GM12878 (cell line): ENCODE results near the gene CILP. TPM values are rescaled to one million over a fixed set of nuclear protein-coding genes. Genes with fewer than 3 reads are reported as not detected.
A peak's percentile ranks its signal among the peaks of the same experiment; 100 is the strongest.
"Not testable (repeated sequence)": the region's sequence is repeated elsewhere in the genome, so short reads cannot be mapped to it uniquely, and the experiment has no call there.

ENCODE experiments used
- ATAC-seq: fragments of 200-7000 bp; cut with Tn5 transposase; 3 replicates; pipeline ENCODE4 v1.9.1; 2020; ENCODE audit warnings: mild to moderate bottlenecking, moderate library complexity
- BruUV-seq: library from RNA; stranded (reverse); fragments of 400-500 nt; replicated peaks from 2 replicates; lab custom pipeline; 2021; lab: Mats Ljungman, UMichigan
- CTCF ChIA-PET: fragments of 300-600 bp; sonication (Branson Sonifier 250); formaldehyde crosslinking; extraction: SDS; loops from one replicate; lab custom pipeline; 2021; ENCODE audit warnings: inconsistent platforms; lab: Yijun Ruan, JAX
- POLR2A ChIA-PET: fragments of 350-600 bp; formaldehyde crosslinking; extraction: SDS; loops from one replicate; lab custom pipeline; 2021; ENCODE audit warnings: inconsistent platforms; lab: Charles Lee
- RAD21 ChIA-PET: fragments of 300-600 bp; sonication (Branson Sonifier 250); formaldehyde crosslinking; loops from one replicate; lab custom pipeline; 2023; ENCODE audit warnings: antibody characterized with exemption; ENCODE audit not compliant: unreplicated experiment; lab: Charles Lee
- SMC1A ChIA-PET: fragments of 300-600 bp; sonication (Branson Sonifier 250); formaldehyde crosslinking; loops from one replicate; lab custom pipeline; 2023; ENCODE audit not compliant: unreplicated experiment, uncharacterized antibody; lab: Charles Lee
- DNase-seq: peaks from one replicate; pipeline ENCODE4 v3.0.0-alpha.2; 2011; ENCODE audit warnings: low read depth, low spot score
- FAIRE-seq: peaks from 3 replicates; lab custom pipeline; 2011; peaks lifted over from hg19 to GRCh38; lab: Jason Lieb, UNC
- H2AFZ ChIP-seq: 2 replicates; pipeline ENCODE4 v1.6.0; 2011; ENCODE audit warnings: low read depth, low read length, control low read depth; ENCODE audit not compliant: control insufficient read depth
- H3K27ac ChIP-seq: 2 replicates; pipeline ENCODE4 v1.5.1; 2011; ENCODE audit warnings: control low read depth; ENCODE audit not compliant: control insufficient read depth, insufficient read depth
- H3K27me3 ChIP-seq, 2 experiments: replicated peaks in 1 of 2; 2 replicates each; pipeline versions ENCODE4 v1.6.0 to v1.6.1; 2011; ENCODE audit warnings: low read length in 1 of 2; ENCODE audit not compliant: control insufficient read depth in 2 of 2, insufficient read depth in 2 of 2
- H3K36me3 ChIP-seq, 2 experiments: 2 replicates each; pipeline ENCODE4 v1.5.1; 2011; ENCODE audit warnings: low read length in 1 of 2; ENCODE audit not compliant: control insufficient read depth in 2 of 2, insufficient read depth in 2 of 2
- H3K4me1 ChIP-seq: 2 replicates; pipeline ENCODE4 v1.6.1; 2011; ENCODE audit warnings: mild to moderate bottlenecking, low read length, moderate library complexity, mixed read lengths; ENCODE audit not compliant: control insufficient read depth, insufficient read depth
- H3K4me2 ChIP-seq: 2 replicates; pipeline ENCODE4 v1.6.0; 2011; ENCODE audit warnings: control low read depth; ENCODE audit not compliant: control insufficient read depth, insufficient read depth
- H3K4me3 ChIP-seq: fragments of 200-600 bp; sonication (generic); 2 replicates; pipeline ENCODE4 v1.5.1; 2016
- H3K79me2 ChIP-seq: 2 replicates; pipeline ENCODE4 v1.6.0; 2011; ENCODE audit warnings: low read length; ENCODE audit not compliant: control insufficient read depth, insufficient read depth
- H3K9ac ChIP-seq: 2 replicates; pipeline ENCODE4 v1.8.0; 2011; ENCODE audit warnings: low read length, control low read depth, mixed read lengths; ENCODE audit not compliant: control insufficient read depth, insufficient read depth
- H3K9me3 ChIP-seq: replicated peaks from 3 replicates; pipeline ENCODE4 v1.5.1; 2011; ENCODE audit warnings: mild to moderate bottlenecking, low read length; ENCODE audit not compliant: control insufficient read depth, insufficient read depth
- H4K20me1 ChIP-seq: 2 replicates; pipeline ENCODE4 v1.6.0; 2011; ENCODE audit not compliant: control insufficient read depth, insufficient read depth
- CREB1 ChIP-seq: IDR thresholded peaks from 2 replicates; pipeline ENCODE4 v1.6.1; 2012; ENCODE audit warnings: low read depth, mild to moderate bottlenecking, inconsistent platforms
- E2F4 ChIP-seq: IDR thresholded peaks from 2 replicates; pipeline ENCODE4 v1.6.1; 2012; ENCODE audit warnings: low read depth, low read length, improper control_type of control experiment
- FOXM1 ChIP-seq: IDR thresholded peaks from 2 replicates; pipeline ENCODE4 v1.6.1; 2012; ENCODE audit warnings: low read depth, mild to moderate bottlenecking, inconsistent platforms, low read length, moderate library complexity
- JUNB ChIP-seq: IDR thresholded peaks from 2 replicates; pipeline ENCODE4 v1.6.1; 2016; ENCODE audit warnings: antibody characterized with exemption, mild to moderate bottlenecking
- MEF2B ChIP-seq: fragments of 450-650 bp; IDR thresholded peaks from 2 replicates; pipeline ENCODE4 v1.6.1; 2018; ENCODE audit warnings: mild to moderate bottlenecking, moderate library complexity; ENCODE audit not compliant: partially characterized antibody, poor library complexity, severe bottlenecking
- MTA2 ChIP-seq: fragments of 450-650 bp; IDR thresholded peaks from 2 replicates; pipeline ENCODE4 v1.6.1; 2016; ENCODE audit warnings: low read depth, mild to moderate bottlenecking, moderate library complexity
- NFIC ChIP-seq: IDR thresholded peaks from 2 replicates; pipeline ENCODE4 v1.6.1; 2012; ENCODE audit warnings: low read depth, mild to moderate bottlenecking, inconsistent platforms, low read length, moderate library complexity
- NR2F1 ChIP-seq: fragments of 450-650 bp; conservative IDR thresholded peaks from 2 replicates; pipeline ENCODE4 v1.6.1; 2017; ENCODE audit warnings: mild to moderate bottlenecking
- SMARCA5 ChIP-seq: fragments of 450-650 bp; IDR thresholded peaks from 2 replicates; pipeline ENCODE4 v1.6.1; 2017; ENCODE audit warnings: mild to moderate bottlenecking
- SRF ChIP-seq, 2 experiments: IDR thresholded peaks; 2 replicates each; pipeline ENCODE4 v1.6.1; 2011; ENCODE audit warnings: low read depth in 2 of 2, low read length in 2 of 2, mild to moderate bottlenecking in 1 of 2, moderate library complexity in 1 of 2
- TCF3 ChIP-seq: IDR thresholded peaks from 2 replicates; pipeline ENCODE4 v1.6.1; 2012; ENCODE audit warnings: low read depth, mild to moderate bottlenecking, low read length, borderline replicate concordance; ENCODE audit not compliant: insufficient read depth
- ZNF274 ChIP-seq: IDR thresholded peaks from one replicate; pipeline ENCODE4 v1.8.0; 2011; ENCODE audit not compliant: insufficient read length, insufficient read depth
- ZNF384 ChIP-seq: IDR thresholded peaks from 2 replicates; pipeline ENCODE4 v1.6.1; 2012; ENCODE audit warnings: low read depth, mild to moderate bottlenecking, low read length, improper control_type of control experiment, borderline replicate concordance
- WGBS: methylation state at CpG from one replicate; pipeline ENCODE4 v1.1.6; 2016; ENCODE audit warnings: low lambda C conversion rate; ENCODE audit not compliant: insufficient replicate concordance, insufficient coverage; ENCODE audit errors: missing lambda C conversion rate; 5-methylcytosine and 5-hydroxymethylcytosine counted together
- in situ Hi-C: fragments of 300-500 bp; cut with MboI; formaldehyde crosslinking; loops from 9 replicates; pipeline ENCODE4 v1.14.3; 2018; ENCODE audit warnings: mixed read lengths
- intact Hi-C: fragments of 100-400 bp; cut with micrococcal nuclease; formaldehyde crosslinking; loops from one replicate; pipeline ENCODE4 v1.14.2; 2022; ENCODE audit not compliant: unreplicated experiment
- polyA plus RNA-seq, 11 experiments: library from polyadenylated mRNA; depleted of rRNA in 4 of 11; unstranded in 6 of 11; stranded (reverse) in 5 of 11; fragments of >200 nt; fragmentation: Nextera tagmentation in 4 of 11; fragmentation: Illumina TruSeq in 1 of 11; extraction: Ambion mirVana in 4 of 11; extraction: Trizol in 1 of 11; gene quantifications; 1 replicate in 1 of 11; 2 replicates in 10 of 11; pipeline versions ENCODE4 v1.2.1 to v1.2.3, GENCODE V29; 2011 to 2016; ENCODE audit warnings: inconsistent platforms in 2 of 11, missing spikeins in 2 of 11, low read depth in 1 of 11
- total RNA-seq, 4 experiments: library from RNA; depleted of rRNA in 3 of 4; stranded (reverse); fragments of >200 nt in 3 of 4; fragmentation: Illumina TruSeq in 1 of 4; extraction: Trizol in 1 of 4; gene quantifications; 2 replicates each; pipeline versions ENCODE4 v1.2.1 to v1.2.3, GENCODE V29; 2013 to 2021
- TF ChIP-seq, protein P1 (sequence below): fragments of 450-650 bp; IDR thresholded peaks from 2 replicates; pipeline ENCODE4 v1.6.1; 2014; ENCODE audit warnings: mild to moderate bottlenecking

The CILP gene
- total and polyA plus RNA-seq, 10 of the 15 experiments (the other 5 are each of a cell fraction or from before 2014, with no cell fraction given) = 0.03 to 0.06 (median 0.04) TPM; not detected in 4

DNA sequence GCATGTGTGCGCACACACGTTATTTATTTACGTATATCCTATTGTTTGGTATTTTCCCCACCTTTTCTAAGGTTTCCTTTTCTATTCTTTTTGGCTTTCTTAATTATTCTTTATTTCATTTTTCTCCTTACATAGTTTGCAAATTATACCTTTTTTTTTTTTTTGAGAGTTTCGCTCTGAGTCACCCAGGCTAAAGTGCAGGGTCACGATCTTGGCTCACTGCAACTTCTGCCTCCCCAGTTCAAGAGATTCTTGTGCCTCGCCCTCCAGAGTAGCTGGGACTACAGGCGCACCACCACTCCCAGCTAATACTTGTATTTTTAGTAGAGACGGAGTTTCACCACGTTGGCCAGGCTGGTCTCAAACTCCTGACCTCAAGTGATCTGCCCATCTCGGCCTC, 20.0 kb upstream of the CILP start:
- BruUV-seq = no TSS peak
- POLR2A ChIA-PET = no interaction called here
- ATAC-seq = no peak
- DNase-seq = no peak
- TF ChIP-seq E2F4 (no peak), NR2F1 (peak; percentile 57), NFIC (no peak), SRF (IDR thresholded peaks at IDR 0.05; ENCODE audit: low read depth in 2 of 2, low read length in 2 of 2) (no peak), FOXM1 (no peak), ZNF274 (no peak), CREB1 (no peak), MTA2 (peak; percentile 36; the same call in 1 of the 2 replicates), TCF3 (no peak), JUNB (peak; percentile 41; the same call in 1 of the 2 replicates), SMARCA5 (no peak), MEF2B (no peak), ZNF384 (peak; percentile 54)
- TF ChIP-seq, protein P1, sequence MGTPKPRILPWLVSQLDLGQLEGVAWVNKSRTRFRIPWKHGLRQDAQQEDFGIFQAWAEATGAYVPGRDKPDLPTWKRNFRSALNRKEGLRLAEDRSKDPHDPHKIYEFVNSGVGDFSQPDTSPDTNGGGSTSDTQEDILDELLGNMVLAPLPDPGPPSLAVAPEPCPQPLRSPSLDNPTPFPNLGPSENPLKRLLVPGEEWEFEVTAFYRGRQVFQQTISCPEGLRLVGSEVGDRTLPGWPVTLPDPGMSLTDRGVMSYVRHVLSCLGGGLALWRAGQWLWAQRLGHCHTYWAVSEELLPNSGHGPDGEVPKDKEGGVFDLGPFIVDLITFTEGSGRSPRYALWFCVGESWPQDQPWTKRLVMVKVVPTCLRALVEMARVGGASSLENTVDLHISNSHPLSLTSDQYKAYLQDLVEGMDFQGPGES = no peak
- Histone ChIP-seq H3K27ac (no peak overlapping the region), H3K9ac (no peak overlapping the region), H3K36me3 (no peaks in the 10 kb centered on the region), H3K27me3 (no peaks in the 10 kb centered on the region), H3K4me2 (no peak overlapping the region), H3K79me2 (no peaks in the 10 kb centered on the region), H4K20me1 (no peaks in the 10 kb centered on the region), H3K4me1 (no peaks in the 10 kb centered on the region), H2AFZ (no peak overlapping the region), H3K4me3 (no peak overlapping the region), H3K9me3 (no peaks in the 10 kb centered on the region)
- RAD21 ChIA-PET = no interaction called here
- intact Hi-C loops = no loop called here
- in situ Hi-C loops = no loop called here
- SMC1A ChIA-PET = no interaction called here
- FAIRE-seq = no peak
- WGBS = 74% methylated on average over 10 of the region's 10 CpGs
- CTCF ChIA-PET = interaction anchor here (1.1 kb wide), 1 partner anchor 18 kb away, joined by 3 read pairs; no protein-coding TSS in a partner anchor

DNA sequence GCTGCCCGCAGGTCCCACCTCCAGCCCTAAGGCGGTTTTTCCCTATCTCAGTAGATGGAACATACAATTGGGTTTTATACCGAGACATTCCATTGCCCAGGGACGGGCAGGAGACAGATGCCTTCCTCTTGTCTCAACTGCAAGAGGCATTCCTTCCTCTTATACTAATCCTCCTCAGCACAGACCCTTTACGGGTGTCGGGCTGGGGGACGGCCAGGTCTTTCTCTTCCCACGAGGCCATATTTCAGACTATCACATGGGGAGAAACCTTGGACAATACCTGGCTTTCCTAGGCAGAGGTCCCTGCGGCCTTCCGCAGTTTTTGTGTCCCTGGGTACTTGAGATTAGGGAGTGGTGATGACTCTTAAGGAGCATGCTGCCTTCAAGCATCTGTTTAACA, 15.6 kb upstream of the CILP start:
- FAIRE-seq, SMC1A ChIA-PET, H3K4me2 ChIP-seq, DNase-seq, RAD21 ChIA-PET, BruUV-seq, H3K27me3 ChIP-seq, H3K36me3 ChIP-seq, H3K9me3 ChIP-seq, ATAC-seq, H3K4me1 ChIP-seq, in situ Hi-C loops, H3K4me3 ChIP-seq, H3K79me2 ChIP-seq, POLR2A ChIA-PET, H4K20me1 ChIP-seq, H3K9ac ChIP-seq, H3K27ac ChIP-seq, CTCF ChIA-PET, H2AFZ ChIP-seq, intact Hi-C loops: not testable (repeated sequence)
- WGBS = 69% methylated on average over 4 of the region's 10 CpGs
